ENCODE data around the gene GP1BB. TPM values are rescaled to one million over a fixed set of nuclear protein-coding genes. Genes with fewer than 3 reads are reported as not detected.

Gene GP1BB
- total and polyA plus RNA-seq, 10 of the 15 experiments (the other 5 are each of a cell fraction or from before 2014, with no cell fraction given): 0.05 to 0.28 (median 0.28) TPM; not detected in 7

DNA sequence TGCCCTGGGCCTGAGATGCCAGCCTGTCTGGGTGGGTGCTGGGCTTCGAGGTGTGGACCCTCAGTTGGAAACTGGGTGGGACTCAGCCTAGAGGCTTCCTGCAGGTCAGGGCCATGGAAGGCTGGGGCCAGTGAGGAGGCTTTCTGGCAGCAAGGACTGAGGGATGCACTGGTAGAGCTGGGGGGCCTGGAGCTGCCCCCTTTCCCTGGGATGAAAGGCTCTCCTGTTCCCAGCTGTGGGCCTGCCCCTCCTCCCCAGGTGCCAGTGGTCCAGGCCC lies 6.6 kb upstream of the GP1BB start:
- Histone ChIP-seq H3K27ac (ENCODE audit: control insufficient read depth, insufficient read depth) (no peak overlapping the region), H3K4me1 (ENCODE audit: control insufficient read depth, insufficient read depth, low read length) (peaks cover 9% of the 10 kb centered on the region), H3K79me2 (ENCODE audit: control insufficient read depth, insufficient read depth, low read length) (no peaks in the 10 kb centered on the region), H3K9ac (ENCODE audit: control insufficient read depth, insufficient read depth, low read length) (no peak overlapping the region), H2AFZ (ENCODE audit: control insufficient read depth, low read depth, low read length) (no peak overlapping the region), H3K4me3 (no peak overlapping the region), H3K9me3 (replicated peaks; ENCODE audit: control insufficient read depth, insufficient read depth, low read length) (no peaks in the 10 kb centered on the region), H4K20me1 (ENCODE audit: control insufficient read depth, insufficient read depth) (no peaks in the 10 kb centered on the region), H3K4me2 (ENCODE audit: control insufficient read depth, insufficient read depth) (no peak overlapping the region), H3K36me3 (ENCODE audit: control insufficient read depth in 2 of 2, insufficient read depth in 2 of 2, low read length in 1 of 2) (no peaks in the 10 kb centered on the region), H3K27me3 (replicated peaks in 1 of 2; ENCODE audit: control insufficient read depth in 2 of 2, insufficient read depth in 2 of 2, low read length in 1 of 2) (peaks cover 2 to 4% of the 10 kb centered on the region in 2 experiments; a peak in 3 of 4 replicates)
- WGBS (ENCODE audit: insufficient coverage, insufficient replicate concordance, low lambda C conversion rate, missing lambda C conversion rate): 0% methylated on average over 1 of the region's 1 CpG
- SMC1A ChIA-PET (ENCODE audit: uncharacterized antibody, unreplicated experiment): no interaction called here
- RAD21 ChIA-PET (ENCODE audit: unreplicated experiment): no interaction called here
- FAIRE-seq (no peak), ATAC-seq (no peak), DNase-seq (ENCODE audit: low read depth, low spot score) (no peak)
- no TSS peak for BruUV-seq (replicated peaks)
- in situ Hi-C loops (cut with MboI) (no loop called here), intact Hi-C loops (cut with micrococcal nuclease; ENCODE audit: unreplicated experiment) (no loop called here)
- CTCF ChIA-PET: interaction anchor here (0.6 to 1.1 kb wide), 2 partner anchors 70 to 197 kb away, joined by 3 read pairs; no protein-coding TSS in a partner anchor
- POLR2A ChIA-PET: no interaction called here
- TF ChIP-seq, protein P1, sequence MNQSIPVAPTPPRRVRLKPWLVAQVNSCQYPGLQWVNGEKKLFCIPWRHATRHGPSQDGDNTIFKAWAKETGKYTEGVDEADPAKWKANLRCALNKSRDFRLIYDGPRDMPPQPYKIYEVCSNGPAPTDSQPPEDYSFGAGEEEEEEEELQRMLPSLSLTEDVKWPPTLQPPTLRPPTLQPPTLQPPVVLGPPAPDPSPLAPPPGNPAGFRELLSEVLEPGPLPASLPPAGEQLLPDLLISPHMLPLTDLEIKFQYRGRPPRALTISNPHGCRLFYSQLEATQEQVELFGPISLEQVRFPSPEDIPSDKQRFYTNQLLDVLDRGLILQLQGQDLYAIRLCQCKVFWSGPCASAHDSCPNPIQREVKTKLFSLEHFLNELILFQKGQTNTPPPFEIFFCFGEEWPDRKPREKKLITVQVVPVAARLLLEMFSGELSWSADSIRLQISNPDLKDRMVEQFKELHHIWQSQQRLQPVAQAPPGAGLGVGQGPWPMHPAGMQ (IDR thresholded peaks at IDR 0.05; ENCODE audit: borderline replicate concordance): no peak
- TF ChIP-seq BCL11A (IDR thresholded peaks at IDR 0.05; ENCODE audit: low read depth, low read length): no peak
- no peak for TF ChIP-seq ZNF217 (IDR thresholded peaks at IDR 0.05)
- no peak for TF ChIP-seq RFX5 (IDR thresholded peaks at IDR 0.05; ENCODE audit: low read depth, low read length)
- no peak for TF ChIP-seq POLR2A (IDR thresholded peaks at IDR 0.05; ENCODE audit: low read depth, low read length)
- TF ChIP-seq KAT2A (conservative IDR thresholded peaks at IDR 0.05; ENCODE audit: control insufficient read depth, low read depth, low read length): no peak
- TF ChIP-seq, protein P2, sequence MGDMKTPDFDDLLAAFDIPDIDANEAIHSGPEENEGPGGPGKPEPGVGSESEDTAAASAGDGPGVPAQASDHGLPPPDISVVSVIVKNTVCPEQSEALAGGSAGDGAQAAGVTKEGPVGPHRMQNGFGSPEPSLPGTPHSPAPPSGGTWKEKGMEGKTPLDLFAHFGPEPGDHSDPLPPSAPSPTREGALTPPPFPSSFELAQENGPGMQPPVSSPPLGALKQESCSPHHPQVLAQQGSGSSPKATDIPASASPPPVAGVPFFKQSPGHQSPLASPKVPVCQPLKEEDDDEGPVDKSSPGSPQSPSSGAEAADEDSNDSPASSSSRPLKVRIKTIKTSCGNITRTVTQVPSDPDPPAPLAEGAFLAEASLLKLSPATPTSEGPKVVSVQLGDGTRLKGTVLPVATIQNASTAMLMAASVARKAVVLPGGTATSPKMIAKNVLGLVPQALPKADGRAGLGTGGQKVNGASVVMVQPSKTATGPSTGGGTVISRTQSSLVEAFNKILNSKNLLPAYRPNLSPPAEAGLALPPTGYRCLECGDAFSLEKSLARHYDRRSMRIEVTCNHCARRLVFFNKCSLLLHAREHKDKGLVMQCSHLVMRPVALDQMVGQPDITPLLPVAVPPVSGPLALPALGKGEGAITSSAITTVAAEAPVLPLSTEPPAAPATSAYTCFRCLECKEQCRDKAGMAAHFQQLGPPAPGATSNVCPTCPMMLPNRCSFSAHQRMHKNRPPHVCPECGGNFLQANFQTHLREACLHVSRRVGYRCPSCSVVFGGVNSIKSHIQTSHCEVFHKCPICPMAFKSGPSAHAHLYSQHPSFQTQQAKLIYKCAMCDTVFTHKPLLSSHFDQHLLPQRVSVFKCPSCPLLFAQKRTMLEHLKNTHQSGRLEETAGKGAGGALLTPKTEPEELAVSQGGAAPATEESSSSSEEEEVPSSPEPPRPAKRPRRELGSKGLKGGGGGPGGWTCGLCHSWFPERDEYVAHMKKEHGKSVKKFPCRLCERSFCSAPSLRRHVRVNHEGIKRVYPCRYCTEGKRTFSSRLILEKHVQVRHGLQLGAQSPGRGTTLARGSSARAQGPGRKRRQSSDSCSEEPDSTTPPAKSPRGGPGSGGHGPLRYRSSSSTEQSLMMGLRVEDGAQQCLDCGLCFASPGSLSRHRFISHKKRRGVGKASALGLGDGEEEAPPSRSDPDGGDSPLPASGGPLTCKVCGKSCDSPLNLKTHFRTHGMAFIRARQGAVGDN (IDR thresholded peaks at IDR 0.05): no peak
- TF ChIP-seq YY1 (IDR thresholded peaks at IDR 0.05; ENCODE audit: low read depth, low read length): no peak
- TF ChIP-seq EGR1 (IDR thresholded peaks at IDR 0.05; ENCODE audit: borderline replicate concordance in 1 of 2, low read depth in 2 of 2, low read length in 2 of 2): no peak
- TF ChIP-seq BHLHE40 (IDR thresholded peaks at IDR 0.05; ENCODE audit: borderline replicate concordance in 1 of 2, low read depth in 2 of 2, low read length in 1 of 2): no peak
- TF ChIP-seq SMC3 (IDR thresholded peaks at IDR 0.05; ENCODE audit: borderline replicate concordance, low read length): no peak
- TF ChIP-seq, protein P3, sequence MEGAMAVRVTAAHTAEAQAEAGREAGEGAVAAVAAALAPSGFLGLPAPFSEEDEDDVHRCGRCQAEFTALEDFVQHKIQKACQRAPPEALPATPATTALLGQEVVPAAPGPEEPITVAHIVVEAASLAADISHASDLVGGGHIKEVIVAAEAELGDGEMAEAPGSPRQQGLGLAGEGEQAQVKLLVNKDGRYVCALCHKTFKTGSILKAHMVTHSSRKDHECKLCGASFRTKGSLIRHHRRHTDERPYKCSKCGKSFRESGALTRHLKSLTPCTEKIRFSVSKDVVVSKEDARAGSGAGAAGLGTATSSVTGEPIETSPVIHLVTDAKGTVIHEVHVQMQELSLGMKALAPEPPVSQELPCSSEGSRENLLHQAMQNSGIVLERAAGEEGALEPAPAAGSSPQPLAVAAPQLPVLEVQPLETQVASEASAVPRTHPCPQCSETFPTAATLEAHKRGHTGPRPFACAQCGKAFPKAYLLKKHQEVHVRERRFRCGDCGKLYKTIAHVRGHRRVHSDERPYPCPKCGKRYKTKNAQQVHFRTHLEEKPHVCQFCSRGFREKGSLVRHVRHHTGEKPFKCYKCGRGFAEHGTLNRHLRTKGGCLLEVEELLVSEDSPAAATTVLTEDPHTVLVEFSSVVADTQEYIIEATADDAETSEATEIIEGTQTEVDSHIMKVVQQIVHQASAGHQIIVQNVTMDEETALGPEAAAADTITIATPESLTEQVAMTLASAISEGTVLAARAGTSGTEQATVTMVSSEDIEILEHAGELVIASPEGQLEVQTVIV (IDR thresholded peaks at IDR 0.05; ENCODE audit: borderline replicate concordance, partially characterized antibody): no peak
- TF ChIP-seq GATAD2B (conservative IDR thresholded peaks at IDR 0.05; ENCODE audit: low read depth): no peak
- no peak for TF ChIP-seq NR2C1 (IDR thresholded peaks at IDR 0.05)
- TF ChIP-seq TCF12 (IDR thresholded peaks at IDR 0.05; ENCODE audit: low read depth, low read length): no peak
- no peak for TF ChIP-seq ZNF24 (IDR thresholded peaks at IDR 0.05)
- TF ChIP-seq RAD51 (IDR thresholded peaks at IDR 0.05): no peak
